Stimulated activated CD4-positive, alpha-beta T cell treated with anti-CD3 and anti-CD28 coated beads, Interleukin-15, amount 100 ng/mL, for 24 hours (primary cell): ENCODE data around the gene DDI2.

ENCODE experiments used
- DNase-seq: peaks from one replicate; pipeline ENCODE4 v3.0.0-alpha.2; 2020

DDI2 gene

GRCh38 chr1:15605398-15606383, 11.6 kb upstream of the DDI2 start:
- no peak for DNase-seq

- no peak for DNase-seq
Measured at GRCh38 chr1:15609631-15610030, 7.6 kb upstream of the DDI2 start.

GRCh38 chr1:15610167-15610566, 7.1 kb upstream of the DDI2 start:
- DNase-seq: no peak

- peak; percentile 26 for DNase-seq
Measured at GRCh38 chr1:15616373-15617172, 685 bp upstream of the DDI2 start.

- DNase-seq: no peak
Measured at GRCh38 chr1:15618077-15618654, 908 bp downstream of the DDI2 start.

GRCh38 chr1:15618655-15619525, 1.6 kb downstream of the DDI2 start:
- DNase-seq: no peak

- DNase-seq: no peak
Measured at GRCh38 chr1:15620155-15620545, 2.9 kb downstream of the DDI2 start.

- no peak for DNase-seq
Measured at GRCh38 chr1:15620902-15621682, 3.8 kb downstream of the DDI2 start.

GRCh38 chr1:15621975-15622374, 4.7 kb downstream of the DDI2 start:
- DNase-seq: no peak

- DNase-seq: no peak
Measured at GRCh38 chr1:15622712-15623373, 5.6 kb downstream of the DDI2 start.

GRCh38 chr1:15623435-15623834, 6.2 kb downstream of the DDI2 start:
- DNase-seq: no peak

GRCh38 chr1:15624133-15624714, 7.0 kb downstream of the DDI2 start:
- no peak for DNase-seq

GRCh38 chr1:15625056-15625917, 8.0 kb downstream of the DDI2 start:
- DNase-seq: no peak

- DNase-seq: no peak
Measured at GRCh38 chr1:15626269-15626950, 9.2 kb downstream of the DDI2 start.

GRCh38 chr1:15627343-15627988, 10.2 kb downstream of the DDI2 start:
- no peak for DNase-seq

- DNase-seq: no peak
Measured at GRCh38 chr1:15628003-15628402, 10.7 kb downstream of the DDI2 start.

- no peak for DNase-seq
Measured at GRCh38 chr1:15633756-15634420, 16.6 kb downstream of the DDI2 start.

GRCh38 chr1:15636436-15636835, 19.2 kb downstream of the DDI2 start:
- no peak for DNase-seq
